CD4-positive, alpha-beta T cell (primary cell): ENCODE measurements around the gene MTOR. TPM values are rescaled to one million over a fixed set of nuclear protein-coding genes. Genes with fewer than 3 reads are reported as not detected.
"Not testable (repeated sequence)": the region's sequence is repeated elsewhere in the genome, so short reads cannot be mapped to it uniquely, and the experiment has no call there.

Experiments
- ATAC-seq: fragments of 200-7000 bp; cut with Tn5 transposase; one replicate; pipeline ENCODE4 v1.10.0; 2022; ENCODE audit warnings: mild to moderate bottlenecking; ENCODE audit not compliant: poor library complexity
- CTCF ChIA-PET: fragments of 350-600 bp; sonication (Branson Sonifier 250); formaldehyde crosslinking; loops from one replicate; lab custom pipeline; 2021; ENCODE audit warnings: antibody characterized with exemption, inconsistent platforms; lab: Charles Lee
- POLR2A ChIA-PET: fragments of 350-600 bp; sonication (Branson Sonifier 250); formaldehyde crosslinking; loops from one replicate; lab custom pipeline; 2021; ENCODE audit warnings: antibody characterized with exemption, inconsistent platforms; lab: Charles Lee
- DNase-seq, 14 experiments: peaks; one replicate each; pipeline ENCODE4 v3.0.0-alpha.2; 2013 to 2020; ENCODE audit warnings: mixed read lengths in 2 of 14
- H3K27ac ChIP-seq, 2 donors: one replicate each; pipeline versions ENCODE4 v1.5.1 to v1.7.0; 2013; ENCODE audit warnings: low read length in 2 of 2, low read depth in 1 of 2, mild to moderate bottlenecking in 1 of 2
- H3K27me3 ChIP-seq, 2 experiments: 1 replicate in 1 of 2; 2 replicates in 1 of 2; pipeline versions ENCODE4 v1.6.1 to v1.7.0; 2013; ENCODE audit warnings: low read length in 2 of 2, control low read depth in 1 of 2, mild to moderate bottlenecking in 1 of 2, moderate library complexity in 1 of 2; ENCODE audit not compliant: insufficient read depth in 2 of 2, control insufficient read depth in 1 of 2
- H3K36me3 ChIP-seq: one replicate; pipeline ENCODE4 v1.6.1; 2013; ENCODE audit warnings: low read length, control low read depth; ENCODE audit not compliant: insufficient read depth
- H3K4me1 ChIP-seq: one replicate; pipeline ENCODE4 v1.6.1; 2013; ENCODE audit warnings: low read length, control low read depth; ENCODE audit not compliant: insufficient read depth
- H3K4me3 ChIP-seq: one replicate; pipeline ENCODE4 v1.5.1; 2013; ENCODE audit warnings: mild to moderate bottlenecking, low read length, moderate library complexity
- H3K9me3 ChIP-seq, 2 experiments: 1 replicate in 1 of 2; 2 replicates in 1 of 2; pipeline versions ENCODE4 v1.6.1 to v1.7.0; 2013; ENCODE audit warnings: low read length in 2 of 2, mild to moderate bottlenecking in 2 of 2, control low read depth in 1 of 2, moderate library complexity in 1 of 2; ENCODE audit not compliant: control insufficient read depth in 1 of 2, insufficient read depth in 1 of 2
- H3K27ac Mint-ChIP-seq: one replicate; pipeline ENCODE4 v1.8.0; 2020; ENCODE audit warnings: mixed read lengths
- H3K27me3 Mint-ChIP-seq: one replicate; pipeline ENCODE4 v1.8.0; 2021; ENCODE audit warnings: mixed read lengths
- H3K36me3 Mint-ChIP-seq: one replicate; pipeline ENCODE4 v1.8.0; 2021; ENCODE audit warnings: low read depth, mixed read lengths
- H3K4me1 Mint-ChIP-seq: one replicate; pipeline ENCODE4 v1.8.0; 2021; ENCODE audit warnings: low read depth, mixed read lengths
- H3K4me3 Mint-ChIP-seq: one replicate; pipeline ENCODE4 v1.8.0; 2020; ENCODE audit warnings: mild to moderate bottlenecking, mixed read lengths
- H3K9me3 Mint-ChIP-seq: one replicate; pipeline ENCODE4 v1.8.0; 2020; ENCODE audit warnings: mixed read lengths
- intact Hi-C, 2 experiments: fragments of 100-400 bp; cut with DNase I in 1 of 2; cut with micrococcal nuclease in 1 of 2; formaldehyde crosslinking; loops; one replicate each; pipeline versions ENCODE4 v1.15.1 to v1.9.0; 2023 to 2025; cut with DNase I, micrococcal nuclease
- total RNA-seq, 174 experiments: library from RNA in 2 of 174; stranded (reverse) in 2 of 174; gene quantifications; one replicate each; pipeline ENCODE4 v1.2.3 and lab custom pipeline; 2021 to 2026
- TF ChIP-seq, protein P1 (sequence below): fragments of 200-600 bp; IDR thresholded peaks from one replicate; pipeline ENCODE4 v1.8.0; 2022; ENCODE audit warnings: antibody characterized with exemption, mild to moderate bottlenecking

Gene MTOR
- total RNA-seq, 2 experiments from 2014 or later = 27.3 to 28.9 TPM

DNA sequence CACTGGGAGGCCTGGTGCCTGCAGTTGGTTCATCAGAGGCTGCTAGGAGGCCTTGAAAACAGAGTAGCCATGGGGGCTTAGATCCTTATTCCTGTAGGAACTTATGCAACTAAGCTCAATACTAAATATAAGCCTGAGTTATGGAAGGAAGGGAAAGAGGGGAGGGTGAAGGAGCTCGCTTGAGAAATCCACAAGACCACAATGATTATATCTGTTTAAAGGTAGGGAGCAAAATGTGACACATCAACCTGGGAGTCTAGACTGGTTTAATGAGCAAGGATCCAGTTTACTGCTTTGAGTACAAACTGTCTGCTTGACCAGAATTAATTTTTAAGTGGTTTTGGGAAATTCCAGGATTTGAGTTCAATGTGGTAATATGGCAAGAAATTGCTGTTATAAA lies 93.6 kb downstream of the MTOR start:
- intact Hi-C loops = no loop called here
- H3K36me3 Mint-ChIP-seq = peaks cover 58% of the 10 kb centered on the region
- no peak overlapping the region for H3K4me3 Mint-ChIP-seq

GRCh38 chr1:11166744-11167143 lies 95.6 kb downstream of the MTOR start:
- CTCF ChIA-PET, H3K27ac ChIP-seq, H3K27me3 Mint-ChIP-seq, intact Hi-C loops, H3K4me3 ChIP-seq, H3K27me3 ChIP-seq, H3K9me3 Mint-ChIP-seq, H3K4me3 Mint-ChIP-seq, POLR2A ChIA-PET, H3K4me1 ChIP-seq, H3K4me1 Mint-ChIP-seq, DNase-seq, H3K27ac Mint-ChIP-seq, ATAC-seq, H3K9me3 ChIP-seq: not testable (repeated sequence)
- H3K36me3 Mint-ChIP-seq = peaks cover 75% of the 10 kb centered on the region
- H3K36me3 ChIP-seq = peaks cover 14% of the 10 kb centered on the region

More for the DNA sequence above, 93.6 kb downstream of the MTOR start:
- H3K27me3 Mint-ChIP-seq = no peaks in the 10 kb centered on the region
- no peak overlapping the region for H3K4me3 ChIP-seq
- H3K9me3 ChIP-seq = no peaks in the 10 kb centered on the region
- H3K9me3 Mint-ChIP-seq = no peaks in the 10 kb centered on the region
- H3K27me3 ChIP-seq = no peaks in the 10 kb centered on the region
- DNase-seq = no peak
- no peak overlapping the region for H3K27ac Mint-ChIP-seq
- no peak for ATAC-seq
- H3K27ac ChIP-seq = no peak overlapping the region
- no peaks in the 10 kb centered on the region for H3K4me1 ChIP-seq
- no peaks in the 10 kb centered on the region for H3K4me1 Mint-ChIP-seq
- ChIA-PET POLR2A (no interaction called here), CTCF (no interaction called here)
- peaks cover 14% of the 10 kb centered on the region for H3K36me3 ChIP-seq
- TF ChIP-seq, protein P1, sequence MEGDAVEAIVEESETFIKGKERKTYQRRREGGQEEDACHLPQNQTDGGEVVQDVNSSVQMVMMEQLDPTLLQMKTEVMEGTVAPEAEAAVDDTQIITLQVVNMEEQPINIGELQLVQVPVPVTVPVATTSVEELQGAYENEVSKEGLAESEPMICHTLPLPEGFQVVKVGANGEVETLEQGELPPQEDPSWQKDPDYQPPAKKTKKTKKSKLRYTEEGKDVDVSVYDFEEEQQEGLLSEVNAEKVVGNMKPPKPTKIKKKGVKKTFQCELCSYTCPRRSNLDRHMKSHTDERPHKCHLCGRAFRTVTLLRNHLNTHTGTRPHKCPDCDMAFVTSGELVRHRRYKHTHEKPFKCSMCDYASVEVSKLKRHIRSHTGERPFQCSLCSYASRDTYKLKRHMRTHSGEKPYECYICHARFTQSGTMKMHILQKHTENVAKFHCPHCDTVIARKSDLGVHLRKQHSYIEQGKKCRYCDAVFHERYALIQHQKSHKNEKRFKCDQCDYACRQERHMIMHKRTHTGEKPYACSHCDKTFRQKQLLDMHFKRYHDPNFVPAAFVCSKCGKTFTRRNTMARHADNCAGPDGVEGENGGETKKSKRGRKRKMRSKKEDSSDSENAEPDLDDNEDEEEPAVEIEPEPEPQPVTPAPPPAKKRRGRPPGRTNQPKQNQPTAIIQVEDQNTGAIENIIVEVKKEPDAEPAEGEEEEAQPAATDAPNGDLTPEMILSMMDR = no peak

DNA sequence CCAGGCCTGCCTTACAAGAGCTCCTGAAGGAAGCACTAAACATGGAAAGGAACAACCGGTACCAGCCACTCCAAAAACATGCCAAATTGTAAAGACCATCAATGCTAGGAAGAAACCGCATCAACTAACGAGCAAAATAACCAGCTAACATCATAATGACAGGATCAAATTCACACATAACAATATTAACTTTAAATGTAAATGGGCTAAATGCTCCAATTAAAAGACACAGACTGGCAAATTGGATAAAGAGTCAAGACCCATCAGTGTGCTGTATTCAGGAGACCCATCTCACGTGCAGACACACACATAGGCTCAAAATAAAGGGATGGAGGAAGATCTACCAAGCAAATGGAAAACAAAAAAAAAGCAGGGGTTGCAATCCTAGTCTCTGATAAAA lies 99.6 kb downstream of the MTOR start:
- H3K36me3 ChIP-seq = peaks cover 13% of the 10 kb centered on the region
- H3K27ac Mint-ChIP-seq, DNase-seq, H3K9me3 Mint-ChIP-seq, H3K27me3 ChIP-seq, H3K27ac ChIP-seq, ATAC-seq, intact Hi-C loops, POLR2A ChIA-PET, CTCF ChIA-PET, H3K9me3 ChIP-seq, H3K4me3 Mint-ChIP-seq, H3K4me3 ChIP-seq, H3K4me1 ChIP-seq, H3K27me3 Mint-ChIP-seq, H3K4me1 Mint-ChIP-seq: not testable (repeated sequence)
- peaks cover 72% of the 10 kb centered on the region for H3K36me3 Mint-ChIP-seq

DNA sequence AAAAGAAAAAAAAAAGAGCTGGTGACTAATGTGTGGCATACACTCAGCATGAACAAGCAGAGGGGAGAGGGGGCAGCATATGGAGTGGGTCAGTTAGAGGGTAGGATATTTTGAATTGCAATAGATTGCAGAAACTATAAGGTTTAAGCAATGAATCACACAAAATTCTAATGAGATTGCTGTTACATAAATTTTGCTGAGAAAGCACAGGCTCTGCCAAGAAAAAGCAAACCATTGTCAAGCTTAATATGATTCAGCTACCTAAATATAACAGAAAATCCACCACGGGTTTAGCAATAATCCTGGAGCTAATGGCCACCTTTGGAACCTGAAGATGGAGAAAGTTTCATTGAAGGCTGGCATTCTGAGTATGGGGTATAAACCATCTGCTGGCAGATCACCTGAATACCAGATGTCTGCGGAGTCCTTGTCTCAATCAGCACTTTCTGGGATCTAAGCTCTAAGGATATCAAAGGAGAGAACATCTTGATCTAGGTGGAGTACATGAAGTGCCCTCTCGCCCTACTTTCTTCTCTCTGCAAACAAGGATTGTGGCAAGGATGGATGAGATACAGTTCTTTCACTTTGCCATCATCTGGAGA lies 103.5 kb downstream of the MTOR start:
- intact Hi-C loops = no loop called here
- ChIA-PET POLR2A (no interaction called here), CTCF (no interaction called here)
- no peak overlapping the region for H3K4me3 ChIP-seq
- H3K4me1 Mint-ChIP-seq = peaks cover 5% of the 10 kb centered on the region
- H3K27me3 Mint-ChIP-seq = no peaks in the 10 kb centered on the region
- H3K27ac ChIP-seq = no peak overlapping the region
- H3K27me3 ChIP-seq = no peaks in the 10 kb centered on the region
- no peak overlapping the region for H3K4me3 Mint-ChIP-seq
- H3K36me3 Mint-ChIP-seq = peaks cover 74% of the 10 kb centered on the region
- no peaks in the 10 kb centered on the region for H3K9me3 Mint-ChIP-seq
- H3K4me1 ChIP-seq = no peaks in the 10 kb centered on the region
- TF ChIP-seq, protein P1 = no peak
- no peak for ATAC-seq
- peaks cover 32% of the 10 kb centered on the region for H3K36me3 ChIP-seq
- DNase-seq = no peak
- no peaks in the 10 kb centered on the region for H3K9me3 ChIP-seq
- H3K27ac Mint-ChIP-seq = no peak overlapping the region
